Mammary epithelial cell (primary cell): Measurements from ENCODE around the gene ADTRP.

Experiments used
- EZH2 ChIP-seq: IDR thresholded peaks from 2 replicates; pipeline ENCODE4 v1.6.1; 2012; ENCODE audit warnings: low read length, inconsistent platforms, borderline replicate concordance
- TF ChIP-seq, protein P1 (sequence below), 2 donors: IDR thresholded peaks in 1 of 2; conservative IDR thresholded peaks in 1 of 2; 2 replicates each; pipeline ENCODE4 v1.5.1; 2011 to 2012; ENCODE audit warnings: inconsistent platforms in 2 of 2, low read length in 2 of 2, mild to moderate bottlenecking in 2 of 2, control low read depth in 1 of 2, low read depth in 1 of 2; ENCODE audit not compliant: insufficient read depth in 1 of 2; ENCODE audit errors: extremely low read depth in 1 of 2

DNA sequence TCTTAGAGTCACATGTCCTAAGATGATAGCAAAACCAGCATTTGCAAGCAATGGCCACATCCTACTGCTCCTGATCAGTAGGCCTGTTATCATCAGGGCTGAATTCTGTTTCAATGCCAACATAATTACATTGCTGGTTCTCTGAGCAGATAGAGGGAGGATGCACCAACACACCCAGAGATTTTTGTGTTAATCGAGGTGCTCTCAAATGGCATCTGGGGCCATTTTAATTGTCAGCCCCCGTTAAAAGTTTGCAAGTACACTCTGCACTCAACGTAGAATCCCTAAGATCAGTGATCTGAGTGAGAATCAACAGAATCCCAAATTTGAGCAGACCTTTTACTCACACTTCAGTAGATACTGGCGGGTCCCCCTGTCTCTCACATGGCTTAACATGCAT is 24.8 kb downstream of the ADTRP start:
- TF ChIP-seq, protein P1, sequence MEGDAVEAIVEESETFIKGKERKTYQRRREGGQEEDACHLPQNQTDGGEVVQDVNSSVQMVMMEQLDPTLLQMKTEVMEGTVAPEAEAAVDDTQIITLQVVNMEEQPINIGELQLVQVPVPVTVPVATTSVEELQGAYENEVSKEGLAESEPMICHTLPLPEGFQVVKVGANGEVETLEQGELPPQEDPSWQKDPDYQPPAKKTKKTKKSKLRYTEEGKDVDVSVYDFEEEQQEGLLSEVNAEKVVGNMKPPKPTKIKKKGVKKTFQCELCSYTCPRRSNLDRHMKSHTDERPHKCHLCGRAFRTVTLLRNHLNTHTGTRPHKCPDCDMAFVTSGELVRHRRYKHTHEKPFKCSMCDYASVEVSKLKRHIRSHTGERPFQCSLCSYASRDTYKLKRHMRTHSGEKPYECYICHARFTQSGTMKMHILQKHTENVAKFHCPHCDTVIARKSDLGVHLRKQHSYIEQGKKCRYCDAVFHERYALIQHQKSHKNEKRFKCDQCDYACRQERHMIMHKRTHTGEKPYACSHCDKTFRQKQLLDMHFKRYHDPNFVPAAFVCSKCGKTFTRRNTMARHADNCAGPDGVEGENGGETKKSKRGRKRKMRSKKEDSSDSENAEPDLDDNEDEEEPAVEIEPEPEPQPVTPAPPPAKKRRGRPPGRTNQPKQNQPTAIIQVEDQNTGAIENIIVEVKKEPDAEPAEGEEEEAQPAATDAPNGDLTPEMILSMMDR (conservative IDR thresholded peaks at IDR 0.05 in 1 of 2, IDR thresholded peaks at IDR 0.05 in 1 of 2; ENCODE audit: extremely low read depth in 1 of 2, insufficient read depth in 1 of 2, low read depth in 1 of 2, low read length in 2 of 2), result no peak
- TF ChIP-seq EZH2, result no peak
